ENCODE measurements around the gene SLC1A2.

DNA sequence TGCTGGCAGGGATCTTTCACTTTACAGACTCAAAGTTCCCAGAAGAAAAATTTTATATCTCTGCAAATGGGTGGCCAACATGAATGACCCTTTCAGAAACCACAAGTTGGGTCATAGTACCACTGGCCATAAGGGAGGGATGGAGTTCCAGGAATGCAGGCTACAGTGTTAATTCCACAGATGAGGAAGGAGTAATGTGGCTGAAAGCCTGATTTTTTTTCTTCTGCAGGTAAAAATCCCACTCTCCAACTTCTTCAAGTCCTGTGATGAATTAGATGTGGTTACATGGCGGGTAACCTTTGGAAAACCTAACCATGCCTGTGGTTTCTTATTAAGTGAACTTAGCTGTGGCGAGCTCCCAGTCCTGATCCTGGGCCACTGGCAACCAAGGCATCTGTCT is 103.2 kb downstream of the SLC1A2 start:
- TF ChIP-seq, protein P1, sequence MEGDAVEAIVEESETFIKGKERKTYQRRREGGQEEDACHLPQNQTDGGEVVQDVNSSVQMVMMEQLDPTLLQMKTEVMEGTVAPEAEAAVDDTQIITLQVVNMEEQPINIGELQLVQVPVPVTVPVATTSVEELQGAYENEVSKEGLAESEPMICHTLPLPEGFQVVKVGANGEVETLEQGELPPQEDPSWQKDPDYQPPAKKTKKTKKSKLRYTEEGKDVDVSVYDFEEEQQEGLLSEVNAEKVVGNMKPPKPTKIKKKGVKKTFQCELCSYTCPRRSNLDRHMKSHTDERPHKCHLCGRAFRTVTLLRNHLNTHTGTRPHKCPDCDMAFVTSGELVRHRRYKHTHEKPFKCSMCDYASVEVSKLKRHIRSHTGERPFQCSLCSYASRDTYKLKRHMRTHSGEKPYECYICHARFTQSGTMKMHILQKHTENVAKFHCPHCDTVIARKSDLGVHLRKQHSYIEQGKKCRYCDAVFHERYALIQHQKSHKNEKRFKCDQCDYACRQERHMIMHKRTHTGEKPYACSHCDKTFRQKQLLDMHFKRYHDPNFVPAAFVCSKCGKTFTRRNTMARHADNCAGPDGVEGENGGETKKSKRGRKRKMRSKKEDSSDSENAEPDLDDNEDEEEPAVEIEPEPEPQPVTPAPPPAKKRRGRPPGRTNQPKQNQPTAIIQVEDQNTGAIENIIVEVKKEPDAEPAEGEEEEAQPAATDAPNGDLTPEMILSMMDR (IDR thresholded peaks at IDR 0.05) = no peak
- TF ChIP-seq POLR2A (IDR thresholded peaks at IDR 0.05) = no peak
